Measurements from ENCODE around the gene RSRP1.

DNA sequence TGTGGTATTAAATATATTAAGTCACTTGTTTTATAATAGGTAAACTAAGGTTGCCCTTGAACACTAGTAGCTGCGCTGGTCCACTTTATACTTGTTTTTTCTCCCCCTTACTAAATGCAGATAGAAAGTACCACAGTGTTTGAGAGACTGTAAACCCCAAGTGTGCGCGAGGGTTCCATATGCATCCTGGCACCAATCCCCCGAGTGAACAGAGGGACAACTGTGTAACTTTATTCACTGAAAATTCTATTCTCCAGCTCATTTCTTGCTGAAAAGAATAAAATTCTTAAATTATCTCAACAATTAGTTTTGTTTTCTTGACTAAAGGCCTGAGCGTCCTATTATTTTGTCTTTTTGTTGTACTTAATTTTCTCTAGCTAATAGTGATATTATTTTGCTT, 1.9 kb downstream of the RSRP1 start:
- TF ChIP-seq ZNF274 (IDR thresholded peaks at IDR 0.05; ENCODE audit: low read depth, low read length) (no peak), YY1 (IDR thresholded peaks at IDR 0.05; ENCODE audit: insufficient read depth, insufficient read length) (no peak), SUZ12 (IDR thresholded peaks at IDR 0.05; ENCODE audit: extremely low read depth, insufficient read depth, insufficient read length) (no peak)
